Hematopoietic multipotent progenitor cell treated with erythropoietin and hydrocortisone succinate and interleukin-3 and kit ligand, for 15 days (in vitro differentiated cells): ENCODE measurements around the gene DHX9.
"Not testable (repeated sequence)": the region's sequence is repeated elsewhere in the genome, so short reads cannot be mapped to it uniquely, and the experiment has no call there.

Experiments
- DNase-seq: peaks from one replicate; pipeline ENCODE4 v3.0.0-alpha.2; 2015; ENCODE audit warnings: low spot score

DHX9 gene

DNA sequence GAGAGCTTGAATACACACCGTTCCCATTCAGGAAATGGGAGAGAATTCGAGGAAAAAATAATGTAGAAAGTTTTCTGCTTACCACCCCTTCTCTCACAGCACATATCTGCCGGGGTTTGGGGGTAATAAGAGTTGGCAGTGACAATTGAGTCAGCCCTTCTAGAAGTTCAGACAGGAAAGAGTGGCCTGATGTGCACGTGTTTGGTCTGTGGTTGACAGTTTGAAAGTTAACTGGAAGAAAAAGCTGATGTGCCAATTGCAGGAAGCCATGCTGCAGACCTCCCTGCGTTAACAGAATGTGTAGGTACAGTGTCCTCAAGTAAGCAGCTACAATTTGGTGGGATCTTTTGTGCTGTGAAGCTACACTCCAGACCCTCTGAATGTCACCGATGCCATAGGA is 50.9 kb downstream of the DHX9 start:
- DNase-seq: no peak

DNA sequence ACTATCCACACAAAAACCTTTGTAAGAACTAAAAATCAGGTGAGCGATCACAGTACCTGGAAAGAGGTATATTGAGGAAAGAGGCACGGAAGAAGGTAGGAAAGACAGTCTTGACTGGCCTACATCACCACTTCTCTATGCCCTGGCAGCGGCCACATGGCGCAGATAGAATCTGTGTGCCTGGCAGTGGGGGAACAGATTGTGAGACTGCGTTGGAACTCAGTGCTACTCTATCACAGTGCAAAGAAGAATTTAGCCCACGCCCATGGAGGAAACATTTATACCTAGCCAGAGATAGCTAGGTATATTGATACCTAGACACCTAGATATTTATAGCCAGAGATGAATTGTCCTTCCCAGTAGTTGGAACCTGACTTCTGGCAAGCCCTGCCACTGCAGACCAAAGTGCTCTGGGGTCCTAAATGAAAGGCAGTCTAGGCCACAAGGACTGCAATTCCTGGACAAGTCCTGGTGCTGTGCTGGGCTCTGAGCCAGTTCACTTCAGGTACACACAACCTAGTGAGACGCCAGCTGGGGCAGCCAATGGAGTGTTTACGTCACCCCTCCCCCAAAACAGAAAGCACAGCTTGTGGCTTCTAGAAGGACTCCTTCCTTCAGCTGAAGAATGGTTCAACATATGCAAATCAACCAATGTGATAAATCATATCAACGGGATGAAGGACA is 51.9 kb downstream of the DHX9 start:
- no peak for DNase-seq

DNA sequence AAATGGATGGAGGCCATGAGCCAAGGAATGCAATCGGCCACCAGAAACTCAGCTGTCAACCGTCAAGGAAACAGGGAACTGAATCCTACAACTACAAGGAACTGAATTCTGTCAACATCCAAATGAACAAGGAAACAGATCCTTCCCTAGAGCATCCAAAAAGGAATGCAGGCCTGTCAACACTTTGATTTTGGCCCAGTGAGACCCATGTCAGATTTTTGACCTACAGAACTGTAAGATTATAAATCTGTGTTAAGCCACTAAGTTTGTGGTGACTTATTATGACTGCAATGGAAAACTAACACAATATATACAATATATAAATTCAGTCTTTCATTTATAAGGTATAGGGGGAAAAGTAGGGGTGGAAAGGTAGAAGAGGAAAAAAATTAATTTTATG is 58.5 kb downstream of the DHX9 start:
- DNase-seq: no peak

DNA sequence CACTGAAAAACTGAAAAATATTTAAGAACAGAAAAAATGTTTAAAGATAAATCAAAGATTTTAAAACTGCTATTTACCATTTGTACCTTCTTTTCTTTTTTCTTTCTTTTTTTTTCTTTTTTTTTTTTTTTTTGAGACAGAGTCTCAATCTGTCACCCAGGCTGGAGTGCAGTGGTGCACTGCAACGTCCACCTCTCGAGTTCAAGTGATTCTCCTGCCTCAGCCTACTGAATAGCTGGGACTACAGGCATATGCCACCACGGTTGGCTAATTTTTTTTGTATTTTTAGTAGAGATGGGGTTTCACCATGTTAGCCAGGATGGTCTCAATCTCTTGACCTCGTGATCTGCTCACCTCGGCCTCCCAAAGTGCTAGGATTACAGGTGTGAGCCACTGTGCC is 62.8 kb downstream of the DHX9 start:
- not testable (repeated sequence) for DNase-seq

DNA sequence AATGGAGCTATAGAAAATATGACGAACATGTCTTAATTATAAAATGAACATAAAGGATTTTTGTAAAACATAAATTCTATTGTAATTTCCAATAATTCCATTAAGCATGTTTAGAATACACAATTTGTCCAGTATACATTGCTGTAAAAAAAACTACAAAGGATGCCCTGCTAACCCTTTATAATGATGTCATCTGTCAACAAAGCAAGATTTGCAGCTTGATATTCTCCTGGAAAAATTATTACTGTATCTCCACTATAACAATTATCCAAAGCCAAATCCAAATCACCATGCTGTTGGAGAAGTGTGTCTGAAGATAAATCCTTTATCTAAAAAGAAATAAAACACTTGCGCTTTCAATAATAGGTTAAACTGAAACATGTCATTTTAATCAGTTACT is 66.2 kb downstream of the DHX9 start:
- no peak for DNase-seq

DNA sequence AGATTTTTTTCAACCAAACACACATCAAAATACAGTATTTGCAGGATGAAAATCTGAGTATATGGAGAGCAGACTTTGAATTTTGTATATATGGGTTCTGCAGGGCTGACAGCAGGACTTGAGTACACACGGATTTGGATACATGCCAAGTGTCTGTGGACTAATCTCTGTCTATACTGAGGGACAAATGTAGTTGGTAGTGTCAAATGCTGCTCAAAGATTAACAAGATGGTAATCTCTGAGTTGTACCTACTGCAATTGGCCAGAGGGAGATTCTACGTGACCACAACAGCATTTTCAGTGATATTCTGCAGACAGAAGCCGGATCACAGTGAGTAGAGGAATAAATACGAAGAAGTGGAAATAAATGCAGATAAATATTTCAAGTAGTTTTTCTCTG is 70.4 kb downstream of the DHX9 start:
- DNase-seq: no peak

DNA sequence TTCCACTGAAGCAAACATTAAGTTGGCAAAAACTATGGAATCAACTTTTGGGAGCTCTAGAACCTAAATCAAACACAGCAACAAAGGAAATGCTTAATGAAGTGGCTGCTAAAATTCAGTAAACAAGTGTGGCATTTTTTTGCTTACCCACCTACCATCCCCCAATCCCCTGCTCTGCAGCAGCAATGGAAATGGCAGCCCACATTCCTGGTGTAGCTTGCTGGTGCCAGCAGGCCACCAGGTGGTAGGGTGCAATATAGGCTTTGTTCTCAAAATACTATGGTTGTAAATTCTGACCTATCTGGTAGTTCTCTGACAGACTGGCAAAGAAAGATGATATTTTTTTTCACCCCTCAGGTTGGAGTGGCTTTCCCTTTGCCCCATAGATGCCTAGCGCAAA is 71.0 kb downstream of the DHX9 start:
- no peak for DNase-seq

DNA sequence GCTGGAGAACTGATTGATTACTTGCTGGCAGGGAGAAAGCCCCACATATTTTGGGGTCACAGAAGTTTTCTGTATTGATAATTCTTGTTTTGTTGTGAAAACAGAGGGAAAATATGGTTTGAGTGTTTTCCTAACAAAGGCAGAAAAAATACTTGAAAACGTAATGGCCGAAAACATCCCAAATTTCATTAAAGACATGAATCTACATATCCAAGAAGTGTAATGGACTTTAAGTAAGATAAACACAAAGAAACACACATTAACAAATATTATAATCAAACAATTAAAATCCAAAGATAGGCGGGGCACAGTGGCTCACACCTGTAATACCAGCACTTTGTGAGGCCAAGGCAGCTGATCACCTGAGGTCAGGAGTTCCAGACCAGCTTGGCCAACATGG is 74.3 kb downstream of the DHX9 start:
- no peak for DNase-seq

DNA sequence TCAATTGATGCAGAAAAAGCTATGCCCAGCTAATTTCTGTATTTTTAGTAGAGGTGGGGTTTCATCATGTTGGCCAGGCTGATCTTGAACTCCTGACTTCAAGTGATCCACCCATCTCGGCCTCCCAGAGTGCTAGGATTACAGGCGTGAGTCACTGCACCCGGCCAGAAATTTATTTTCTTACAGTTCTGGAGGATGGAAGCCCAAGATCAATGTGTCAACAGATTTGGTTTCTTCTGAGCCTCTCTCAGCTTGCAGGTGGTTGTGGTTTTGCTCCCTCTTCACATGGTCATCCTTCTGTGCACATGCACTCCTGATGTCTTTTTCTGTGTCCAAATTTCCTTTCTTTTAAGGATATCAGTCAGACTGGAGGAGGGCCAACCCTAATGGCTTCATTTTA is 78.2 kb downstream of the DHX9 start:
- DNase-seq: no peak

DNA sequence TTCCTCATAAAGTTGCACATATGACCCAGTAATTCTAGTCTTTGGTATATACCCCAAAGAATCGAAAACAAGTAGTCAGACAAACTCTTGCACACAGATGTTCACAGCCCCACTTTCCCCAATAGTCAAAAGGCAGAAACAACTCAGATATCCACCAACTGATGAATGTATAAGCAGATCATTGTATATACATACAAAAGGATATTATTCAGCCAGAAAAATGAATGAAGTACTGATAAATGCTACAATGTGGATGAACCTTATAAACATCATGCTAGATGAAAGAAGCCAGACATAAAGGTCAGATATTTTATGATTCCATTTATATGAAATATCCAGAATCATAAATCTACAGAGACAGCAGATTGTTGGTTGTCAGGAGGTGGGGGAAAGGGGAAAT is 86.5 kb downstream of the DHX9 start:
- no peak for DNase-seq

DNA sequence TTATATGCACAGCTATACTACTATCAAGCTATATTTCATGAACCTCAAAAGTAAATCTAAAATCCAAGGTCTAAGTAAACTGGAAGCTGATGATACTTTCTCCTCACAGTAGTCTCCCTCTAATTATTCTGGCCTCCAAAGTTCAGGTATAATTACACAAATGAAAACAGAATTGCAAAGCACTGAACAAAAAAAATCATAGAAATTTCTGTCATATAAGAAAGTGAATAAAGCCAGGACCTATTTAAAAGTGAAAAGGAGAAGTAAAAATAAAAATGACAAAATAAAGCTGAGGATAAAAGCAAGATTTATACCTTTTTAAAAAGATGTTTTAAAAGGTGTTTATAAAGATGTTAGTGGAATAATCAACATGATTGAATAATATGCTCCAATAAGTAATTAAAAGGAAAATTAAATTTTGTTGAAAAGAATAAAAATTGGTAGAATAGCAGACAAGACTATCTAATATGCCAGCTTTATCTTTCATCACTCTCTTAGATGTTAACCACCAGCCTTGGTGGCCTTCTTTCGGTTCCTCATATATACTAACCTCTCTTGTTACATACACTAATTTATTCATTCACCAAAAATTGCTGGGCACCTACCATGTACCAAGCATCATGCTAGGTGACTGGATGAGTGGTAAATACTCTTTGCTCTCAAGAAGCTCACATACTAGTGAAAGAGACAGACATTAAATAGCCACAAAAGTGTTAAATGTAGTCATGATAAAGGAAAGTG is 88.7 kb downstream of the DHX9 start:
- DNase-seq: no peak

DNA sequence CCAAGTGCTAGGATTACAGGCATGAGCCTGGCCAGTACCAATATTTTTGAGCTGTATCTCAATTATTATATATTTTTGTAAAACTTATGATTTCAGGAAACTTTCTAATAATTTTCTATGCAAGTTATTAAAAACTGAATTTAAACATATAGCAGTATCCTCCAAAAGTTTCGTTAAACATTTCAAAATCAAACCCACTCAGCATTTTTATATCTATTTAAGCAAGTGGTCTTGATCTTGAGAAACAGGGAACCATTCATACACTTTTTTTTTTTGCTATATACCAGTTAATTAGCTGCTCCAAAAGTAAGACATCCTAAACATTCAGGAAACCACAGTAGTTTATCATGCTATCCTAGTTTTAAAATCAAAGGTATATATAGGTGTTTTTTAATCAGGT is 91.8 kb downstream of the DHX9 start:
- no peak for DNase-seq

DNA sequence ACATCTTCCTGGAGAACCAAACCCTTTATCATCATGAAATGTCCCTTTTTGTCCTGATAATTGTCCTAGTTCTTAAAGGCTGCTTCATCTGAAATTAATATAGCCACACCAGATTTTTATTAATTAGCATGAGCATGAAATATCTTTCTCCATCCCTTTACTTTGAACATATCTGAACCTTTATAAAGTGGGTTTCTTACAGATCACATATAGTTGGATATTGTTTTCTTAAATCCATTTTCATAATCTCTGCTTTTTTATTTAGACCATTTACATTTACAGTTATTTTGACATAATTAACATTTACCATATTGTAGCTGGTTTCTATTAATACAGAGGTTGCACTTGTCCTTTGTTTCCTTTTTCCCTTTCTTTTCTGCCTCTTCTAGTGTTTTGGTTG is 96.6 kb downstream of the DHX9 start:
- no peak for DNase-seq
